ENCODE measurements around the gene FOXE3. TPM values are rescaled to one million over a fixed set of nuclear protein-coding genes. Genes with fewer than 3 reads are reported as not detected.

Gene FOXE3
- total RNA-seq, 3 donors from 2014 or later = 0.23 to 0.39 TPM; not detected in 1

GRCh38 chr1:47460456-47460855, 44.4 kb downstream of the FOXE3 start:
- H3K4me3 ChIP-seq = no peak overlapping the region
- no peak for TF ChIP-seq CTCF (IDR thresholded peaks at IDR 0.05)
- H3K4me1 ChIP-seq (ENCODE audit: low read depth) = no peaks in the 10 kb centered on the region
- DNase-seq = no peak
- ATAC-seq = no peak
- intact Hi-C loops (cut with DNase I, micrococcal nuclease) = no loop called here
- no peaks in the 10 kb centered on the region for H3K9me3 ChIP-seq
- no peaks in the 10 kb centered on the region for H3K36me3 ChIP-seq (ENCODE audit: low read depth)

DNA sequence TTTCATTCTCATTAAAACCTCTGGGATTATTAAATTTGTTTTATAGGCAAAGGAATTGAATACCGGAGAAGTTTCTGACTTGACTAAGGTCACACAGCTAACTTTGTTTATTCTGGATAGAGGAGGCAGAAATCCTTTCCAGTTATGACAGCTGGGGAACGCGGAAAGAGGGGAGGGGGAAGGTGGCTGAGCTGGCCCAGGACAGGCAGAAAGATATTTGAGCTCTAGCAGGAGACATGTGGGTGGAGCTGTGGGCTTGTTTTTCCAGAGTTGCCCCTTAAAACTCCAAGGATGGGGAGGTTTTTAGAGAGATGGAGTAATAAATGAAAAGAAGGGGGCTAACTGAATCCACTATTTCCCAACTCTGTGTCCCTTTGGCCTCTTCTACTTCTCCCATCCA, 49.5 kb downstream of the FOXE3 start:
- Histone ChIP-seq H3K9me3 (no peaks in the 10 kb centered on the region), H3K4me3 (no peak overlapping the region), H3K4me1 (ENCODE audit: low read depth) (no peaks in the 10 kb centered on the region), H3K36me3 (ENCODE audit: low read depth) (no peaks in the 10 kb centered on the region)
- DNase-seq (no peak), ATAC-seq (no peak)
- TF ChIP-seq CTCF (IDR thresholded peaks at IDR 0.05) = no peak
- intact Hi-C loops (cut with DNase I, micrococcal nuclease) = no loop called here

Other genes with a start within 250 kb of the FOXE3 start
- 100 to 1,000 TPM in 1 of 3 donors, 10 to 100 TPM in 2; 40.9 to 173 (median 64.4) TPM for gene PDZK1IP1, start 226.2 kb upstream of the FOXE3 start, total RNA-seq
- gene TAL1, start 184.1 kb upstream of the FOXE3 start, total RNA-seq = 1 to 10 TPM; 1.2 to 3.0 (median 2.4) TPM
- 10 to 100 TPM in 1 of 3 donors, 1 to 10 TPM in 2; 4.8 to 13.1 (median 9.6) TPM for gene STIL, start 102.1 kb upstream of the FOXE3 start, total RNA-seq
- gene CMPK1, start 82.5 kb upstream of the FOXE3 start, total RNA-seq = 100 to 1,000 TPM; 159 to 226 (median 223) TPM
- gene FOXD2, start 21.8 kb downstream of the FOXE3 start, total RNA-seq = 10 to 100 TPM in 2 of 3 donors, 1 to 10 TPM in 1; 7.7 to 24.8 (median 17.1) TPM

Measured in mucosa of descending colon (tissue), 3 donors.